Upper lobe of left lung (tissue), 4 donors: ENCODE measurements around the gene L1CAM.

Source experiments
- POLR2A ChIP-seq, 4 donors: fragments of 450-650 bp; IDR thresholded peaks; one replicate each; pipeline ENCODE4 v1.5.1; 2016 to 2017; ENCODE audit warnings: antibody characterized with exemption in 4 of 4, mild to moderate bottlenecking in 2 of 4
- TF ChIP-seq, protein P1 (sequence below), 6 experiments: fragments of 450-650 bp in 4 of 6; fragments of 200-600 bp in 2 of 6; sonication (generic) in 2 of 6; IDR thresholded peaks; one replicate each; pipeline ENCODE4 v1.5.1; 2016 to 2019; ENCODE audit warnings: antibody characterized with exemption in 6 of 6

DNA sequence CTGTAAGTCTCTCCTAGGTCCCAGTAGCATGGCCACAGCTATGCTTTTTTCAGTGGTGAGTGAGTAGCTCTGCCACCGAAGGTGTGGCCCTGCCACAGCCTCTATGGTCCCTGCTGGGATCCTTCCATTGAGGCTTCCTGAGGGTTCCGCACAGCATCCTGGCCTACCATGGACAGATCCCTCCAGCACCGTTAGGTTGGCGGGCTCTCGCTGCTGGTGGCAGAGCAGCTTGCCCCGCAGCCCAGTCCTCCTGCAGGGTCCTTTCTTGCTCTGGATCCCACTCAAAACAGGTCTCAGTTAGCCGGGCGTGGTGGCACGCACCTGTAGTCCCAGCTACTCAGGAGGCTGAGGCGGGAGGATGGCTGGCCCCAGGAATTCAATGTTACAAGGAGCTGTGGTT lies 53.2 kb downstream of the L1CAM start:
- TF ChIP-seq, protein P1, sequence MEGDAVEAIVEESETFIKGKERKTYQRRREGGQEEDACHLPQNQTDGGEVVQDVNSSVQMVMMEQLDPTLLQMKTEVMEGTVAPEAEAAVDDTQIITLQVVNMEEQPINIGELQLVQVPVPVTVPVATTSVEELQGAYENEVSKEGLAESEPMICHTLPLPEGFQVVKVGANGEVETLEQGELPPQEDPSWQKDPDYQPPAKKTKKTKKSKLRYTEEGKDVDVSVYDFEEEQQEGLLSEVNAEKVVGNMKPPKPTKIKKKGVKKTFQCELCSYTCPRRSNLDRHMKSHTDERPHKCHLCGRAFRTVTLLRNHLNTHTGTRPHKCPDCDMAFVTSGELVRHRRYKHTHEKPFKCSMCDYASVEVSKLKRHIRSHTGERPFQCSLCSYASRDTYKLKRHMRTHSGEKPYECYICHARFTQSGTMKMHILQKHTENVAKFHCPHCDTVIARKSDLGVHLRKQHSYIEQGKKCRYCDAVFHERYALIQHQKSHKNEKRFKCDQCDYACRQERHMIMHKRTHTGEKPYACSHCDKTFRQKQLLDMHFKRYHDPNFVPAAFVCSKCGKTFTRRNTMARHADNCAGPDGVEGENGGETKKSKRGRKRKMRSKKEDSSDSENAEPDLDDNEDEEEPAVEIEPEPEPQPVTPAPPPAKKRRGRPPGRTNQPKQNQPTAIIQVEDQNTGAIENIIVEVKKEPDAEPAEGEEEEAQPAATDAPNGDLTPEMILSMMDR (IDR thresholded peaks at IDR 0.05), result no peak
- TF ChIP-seq POLR2A (IDR thresholded peaks at IDR 0.05), result no peak
